AG04450 (cell line): ENCODE data around the gene MAGEF1. TPM values are rescaled to one million over a fixed set of nuclear protein-coding genes. Genes with fewer than 3 reads are reported as not detected.

Experiments
- CTCF ChIA-PET: fragments of 300-600, 350-600 bp; formaldehyde crosslinking; extraction: SDS; loops from one replicate; lab custom pipeline; 2022; ENCODE audit warnings: antibody characterized with exemption, inconsistent platforms; lab: Charles Lee
- POLR2A ChIA-PET: fragments of 350-600 bp; formaldehyde crosslinking; extraction: SDS; loops from one replicate; lab custom pipeline; 2021; ENCODE audit warnings: antibody characterized with exemption, inconsistent platforms; lab: Yijun Ruan, JAX
- DNase-seq: peaks from one replicate; pipeline ENCODE4 v3.0.0-alpha.2; 2011; ENCODE audit warnings: low read depth, low spot score
- H3K27ac ChIP-seq: one replicate; pipeline ENCODE4 v1.5.1; 2012; ENCODE audit warnings: low read depth, low read length, control low read depth
- H3K27me3 ChIP-seq: one replicate; pipeline ENCODE4 v1.6.0; 2012; ENCODE audit warnings: low read length; ENCODE audit not compliant: control insufficient read depth, insufficient read depth
- H3K4me3 ChIP-seq: 2 replicates; pipeline ENCODE4 v1.5.1; 2011; ENCODE audit warnings: mild to moderate bottlenecking, low read depth, low read length, control low read depth
- H3K9me3 ChIP-seq: 2 replicates; pipeline ENCODE4 v1.5.1; 2012; ENCODE audit warnings: low read length; ENCODE audit not compliant: control insufficient read depth, insufficient read depth
- polyA plus RNA-seq: library from polyadenylated mRNA; depleted of rRNA; stranded (reverse); fragments of >200 nt; gene quantifications from 2 replicates; pipeline ENCODE4 v1.2.3, GENCODE V29; 2011
- TF ChIP-seq, protein P1 (sequence below): IDR thresholded peaks from 2 replicates; pipeline ENCODE4 v1.5.1; 2011; ENCODE audit warnings: low read depth, low read length, control low read depth, inconsistent platforms

MAGEF1 gene
- polyA plus RNA-seq, 1 experiment: 23.4 TPM

DNA sequence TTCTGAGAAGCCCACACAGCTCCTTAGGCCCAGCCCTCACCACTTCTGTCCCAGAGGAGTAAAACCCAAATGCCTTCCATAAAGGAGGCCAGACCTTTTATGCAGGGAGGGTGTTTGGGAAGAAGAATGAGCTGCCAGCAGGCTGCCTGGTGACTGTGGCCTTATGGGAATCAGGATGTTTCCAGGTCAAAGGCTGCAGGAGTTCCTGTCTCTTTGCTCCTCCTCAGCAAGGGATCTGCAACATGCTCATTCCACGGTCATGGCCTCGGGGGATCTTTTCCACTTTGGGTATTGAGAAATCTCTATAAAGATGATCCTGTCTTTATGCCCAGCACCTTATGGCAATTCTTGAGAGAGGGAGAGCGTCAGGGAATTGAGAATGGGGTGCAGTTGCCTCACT lies 25.2 kb upstream of the MAGEF1 start:
- no peak for DNase-seq
- ChIA-PET CTCF (interaction anchor here (1.2 to 6.0 kb wide), 2 partner anchors 18 to 176 kb away, joined by 3 to 35 read pairs; partner anchors contain the start of gene EPHB3), POLR2A (interaction anchor here (2.1 kb wide), 1 partner anchor 20 kb away, joined by 5 read pairs; no protein-coding TSS in a partner anchor)
- Histone ChIP-seq H3K4me3 (no peak overlapping the region), H3K27me3 (peaks cover 6% of the 10 kb centered on the region), H3K9me3 (no peaks in the 10 kb centered on the region), H3K27ac (no peak overlapping the region)
- TF ChIP-seq, protein P1, sequence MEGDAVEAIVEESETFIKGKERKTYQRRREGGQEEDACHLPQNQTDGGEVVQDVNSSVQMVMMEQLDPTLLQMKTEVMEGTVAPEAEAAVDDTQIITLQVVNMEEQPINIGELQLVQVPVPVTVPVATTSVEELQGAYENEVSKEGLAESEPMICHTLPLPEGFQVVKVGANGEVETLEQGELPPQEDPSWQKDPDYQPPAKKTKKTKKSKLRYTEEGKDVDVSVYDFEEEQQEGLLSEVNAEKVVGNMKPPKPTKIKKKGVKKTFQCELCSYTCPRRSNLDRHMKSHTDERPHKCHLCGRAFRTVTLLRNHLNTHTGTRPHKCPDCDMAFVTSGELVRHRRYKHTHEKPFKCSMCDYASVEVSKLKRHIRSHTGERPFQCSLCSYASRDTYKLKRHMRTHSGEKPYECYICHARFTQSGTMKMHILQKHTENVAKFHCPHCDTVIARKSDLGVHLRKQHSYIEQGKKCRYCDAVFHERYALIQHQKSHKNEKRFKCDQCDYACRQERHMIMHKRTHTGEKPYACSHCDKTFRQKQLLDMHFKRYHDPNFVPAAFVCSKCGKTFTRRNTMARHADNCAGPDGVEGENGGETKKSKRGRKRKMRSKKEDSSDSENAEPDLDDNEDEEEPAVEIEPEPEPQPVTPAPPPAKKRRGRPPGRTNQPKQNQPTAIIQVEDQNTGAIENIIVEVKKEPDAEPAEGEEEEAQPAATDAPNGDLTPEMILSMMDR: no peak

DNA sequence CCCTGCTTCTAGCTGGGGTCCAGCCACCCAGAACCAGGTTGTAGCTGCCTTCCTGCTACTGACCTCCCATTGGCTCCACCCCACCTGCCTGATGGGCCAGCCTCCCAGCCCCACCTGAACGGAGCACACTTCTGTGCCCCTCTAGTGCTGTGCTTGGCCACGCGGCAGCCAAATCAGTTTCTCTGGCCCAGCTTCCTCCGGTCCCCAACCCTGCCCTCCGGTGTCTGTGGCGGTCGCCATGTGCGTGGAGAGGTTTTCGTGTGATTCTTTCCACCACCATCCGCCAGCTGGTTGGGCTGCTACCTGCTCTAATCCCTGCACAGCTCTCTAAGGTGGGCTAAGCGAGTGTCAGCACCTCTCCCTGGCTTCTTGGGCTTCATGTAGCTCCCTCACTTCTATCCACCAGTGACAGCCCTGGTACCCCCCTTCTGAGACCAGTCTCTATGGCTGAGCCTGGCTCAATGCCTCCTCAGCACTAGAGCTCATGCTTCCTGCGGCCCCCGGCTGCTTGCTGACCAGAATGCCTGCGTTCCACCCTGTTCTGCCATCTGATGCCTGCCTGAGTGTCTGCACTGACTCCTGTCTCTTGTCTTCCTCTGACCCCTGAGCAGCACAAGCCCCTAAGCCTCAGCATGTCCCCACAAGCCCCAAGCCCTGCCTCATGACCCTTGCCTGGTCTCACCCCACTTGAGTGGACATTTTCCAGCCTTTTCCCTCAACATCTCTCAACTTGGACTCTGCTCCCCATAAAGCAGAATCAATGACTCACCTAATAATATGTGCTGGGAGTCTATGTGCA lies 23.2 kb upstream of the MAGEF1 start:
- POLR2A ChIA-PET: no interaction called here

DNA sequence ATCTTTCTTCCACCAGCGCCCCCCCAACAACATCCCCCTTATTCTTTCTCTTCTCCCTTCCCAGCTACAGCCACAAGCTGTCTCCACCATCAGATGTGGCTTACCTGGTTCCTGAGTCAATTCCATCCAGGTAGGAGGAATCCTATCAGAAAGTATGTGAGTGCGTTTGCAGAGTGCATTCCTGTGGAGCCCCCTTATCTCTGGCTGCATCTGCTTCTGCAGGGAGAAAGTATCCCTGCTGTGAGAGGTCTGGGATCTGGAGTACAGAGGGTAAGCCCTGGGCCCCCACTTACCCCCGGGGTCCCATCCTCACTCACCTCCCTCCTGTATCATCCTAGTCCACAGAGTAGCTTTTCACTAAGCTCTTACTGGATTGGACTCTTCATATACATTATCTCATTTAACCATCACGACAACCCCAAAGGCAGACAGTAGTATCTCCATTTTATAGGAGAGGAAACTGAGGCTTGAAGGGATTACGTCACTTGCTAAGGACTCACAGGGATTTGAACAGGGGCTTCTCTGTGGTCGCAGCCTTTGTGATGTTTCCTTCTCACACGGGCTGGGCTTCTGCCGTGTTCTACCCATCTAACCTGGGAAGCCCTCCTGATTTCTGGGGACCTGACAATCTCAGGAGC lies 22.2 kb upstream of the MAGEF1 start:
- POLR2A ChIA-PET: no interaction called here
- Histone ChIP-seq H3K4me3 (no peak overlapping the region), H3K27ac (no peak overlapping the region), H3K27me3 (peaks cover 13% of the 10 kb centered on the region), H3K9me3 (no peaks in the 10 kb centered on the region)
- TF ChIP-seq, protein P1: no peak
- CTCF ChIA-PET: interaction anchor here (0.6 to 6.0 kb wide), 3 partner anchors 70 to 1215 kb away, joined by 3 to 35 read pairs (median 5); partner anchors contain the start of gene EPHB3
- no peak for DNase-seq

More for the DNA sequence above, 23.2 kb upstream of the MAGEF1 start:
- DNase-seq: no peak
- Histone ChIP-seq H3K4me3 (no peak overlapping the region), H3K9me3 (no peaks in the 10 kb centered on the region), H3K27ac (no peak overlapping the region), H3K27me3 (peaks cover 13% of the 10 kb centered on the region)
- TF ChIP-seq, protein P1: no peak
- CTCF ChIA-PET: interaction anchor here (6.0 kb wide), 1 partner anchor 174 kb away, joined by 35 read pairs; the partner anchor contains the start of gene EPHB3

DNA sequence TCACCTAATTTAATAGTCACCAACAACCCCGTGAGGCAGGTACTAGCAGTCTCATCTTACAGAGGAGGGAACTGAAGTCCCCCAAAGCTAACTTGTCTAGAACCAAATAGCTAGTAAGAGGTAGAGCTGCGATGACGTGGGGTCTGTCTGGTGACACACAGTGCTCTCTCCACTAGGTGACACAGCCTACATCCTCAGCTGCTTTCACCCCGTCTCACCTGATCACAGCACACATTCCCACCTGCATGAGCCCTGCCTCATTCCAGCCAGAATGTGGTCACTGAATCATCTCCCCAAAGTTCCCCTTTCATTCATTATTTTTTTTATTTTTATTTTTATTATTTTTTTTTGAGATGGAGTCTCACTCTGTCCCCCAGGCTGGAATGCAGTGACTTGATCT lies 21.3 kb upstream of the MAGEF1 start:
- ChIA-PET CTCF (interaction anchor here (6.0 kb wide), 1 partner anchor 172 kb away, joined by 35 read pairs; the partner anchor contains the start of gene EPHB3), POLR2A (no interaction called here)
- H3K27ac ChIP-seq: no peak overlapping the region

More for the DNA sequence above, 21.3 kb upstream of the MAGEF1 start:
- Histone ChIP-seq H3K4me3 (no peak overlapping the region), H3K9me3 (no peaks in the 10 kb centered on the region), H3K27me3 (peaks cover 13% of the 10 kb centered on the region)
- DNase-seq: no peak
- TF ChIP-seq, protein P1: no peak
